Glomerular visceral epithelial cell (primary cell): ENCODE measurements around the gene CNPY3.
"Not testable (repeated sequence)": the region's sequence is repeated elsewhere in the genome, so short reads cannot be mapped to it uniquely, and the experiment has no call there.

Experiments
- DNase-seq: peaks from one replicate; pipeline ENCODE4 v3.0.0-alpha.2; 2016; ENCODE audit errors: extremely low spot score

CNPY3 gene

DNA sequence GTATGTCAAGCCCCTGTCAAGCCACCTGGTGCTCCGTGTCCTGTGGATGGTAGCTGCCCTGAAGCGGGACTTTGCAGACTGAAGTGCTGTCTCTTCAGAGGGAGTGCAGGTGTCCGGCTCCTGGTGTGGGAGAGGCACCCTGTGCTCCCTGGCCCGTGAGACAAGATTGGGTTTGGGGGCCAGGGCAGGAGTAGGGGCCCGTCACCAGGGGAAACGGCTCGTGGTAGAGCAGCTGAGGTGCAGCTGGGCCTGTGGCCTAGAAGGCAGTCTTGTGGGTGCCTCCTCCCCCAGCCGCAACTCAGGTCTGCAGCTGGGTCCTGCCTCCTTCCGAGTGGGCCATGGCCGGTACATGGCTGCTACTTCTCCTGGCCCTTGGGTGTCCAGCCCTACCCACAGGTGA, 13.5 kb upstream of the CNPY3 start, which contains the start of gene PTCRA:
Gene PTCRA, plus strand, starts transcription at position 322 of the 400 bp plus-strand sequence. Its CDS starts 17 bp downstream, at position 339.
- no peak for DNase-seq

DNA sequence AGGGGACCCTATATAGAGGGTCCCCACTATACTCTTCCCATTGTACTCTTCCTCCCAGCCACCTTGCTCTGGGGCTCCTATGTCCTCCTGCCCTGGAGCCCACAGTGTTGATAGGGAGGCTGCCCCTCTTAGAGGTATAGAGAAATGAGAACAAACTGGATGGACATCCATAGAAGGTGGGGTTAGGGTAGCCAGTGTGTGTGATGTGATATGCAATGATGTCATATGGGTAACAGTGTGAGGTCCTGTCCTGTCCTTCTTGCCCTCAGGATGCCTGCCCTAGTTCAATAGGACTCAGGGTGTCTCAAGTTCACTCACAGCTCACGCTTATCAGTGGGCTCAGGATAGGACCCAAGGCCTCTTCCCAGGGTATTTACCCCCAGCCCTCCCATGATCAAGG, 13.0 kb upstream of the CNPY3 start:
- DNase-seq = no peak

DNA sequence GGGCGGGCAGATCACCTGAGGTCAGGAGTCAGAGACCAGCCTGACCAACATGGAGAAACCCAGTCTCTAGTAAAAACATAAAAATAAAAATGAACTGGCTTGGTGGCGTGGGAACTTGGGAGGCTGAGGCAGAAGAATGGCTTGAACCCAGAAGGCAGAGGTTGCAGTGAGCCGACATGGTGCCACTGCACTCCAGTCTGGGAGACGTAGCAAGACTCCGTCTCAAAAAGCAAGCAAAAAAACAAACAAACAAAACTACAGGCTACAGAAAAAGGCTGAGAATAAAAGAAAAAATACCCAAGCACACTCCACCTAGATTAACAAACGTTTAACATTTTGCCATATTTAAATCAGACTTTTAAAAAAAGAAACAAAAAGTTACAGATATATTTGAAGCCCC, 7.5 kb upstream of the CNPY3 start:
- no peak for DNase-seq

DNA sequence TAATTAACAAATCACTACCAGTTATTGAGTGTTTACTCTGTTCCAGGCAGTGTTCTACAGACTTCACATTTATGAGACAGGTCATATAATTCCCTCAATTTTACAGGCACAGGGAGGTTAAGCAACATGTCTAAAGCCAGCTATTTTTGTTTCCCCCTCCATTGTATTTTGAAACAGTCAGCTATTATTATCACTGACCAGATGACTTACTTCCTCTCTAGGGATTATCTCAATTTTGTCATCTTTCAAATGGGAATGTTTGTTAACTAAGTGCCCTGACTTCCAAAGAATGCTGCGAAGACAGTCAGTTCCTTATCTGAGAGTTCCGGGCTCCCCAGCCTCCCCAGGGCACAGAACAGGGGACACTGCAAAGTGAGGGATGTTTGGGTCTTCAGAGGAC, 5.6 kb upstream of the CNPY3 start:
- DNase-seq = no peak

DNA sequence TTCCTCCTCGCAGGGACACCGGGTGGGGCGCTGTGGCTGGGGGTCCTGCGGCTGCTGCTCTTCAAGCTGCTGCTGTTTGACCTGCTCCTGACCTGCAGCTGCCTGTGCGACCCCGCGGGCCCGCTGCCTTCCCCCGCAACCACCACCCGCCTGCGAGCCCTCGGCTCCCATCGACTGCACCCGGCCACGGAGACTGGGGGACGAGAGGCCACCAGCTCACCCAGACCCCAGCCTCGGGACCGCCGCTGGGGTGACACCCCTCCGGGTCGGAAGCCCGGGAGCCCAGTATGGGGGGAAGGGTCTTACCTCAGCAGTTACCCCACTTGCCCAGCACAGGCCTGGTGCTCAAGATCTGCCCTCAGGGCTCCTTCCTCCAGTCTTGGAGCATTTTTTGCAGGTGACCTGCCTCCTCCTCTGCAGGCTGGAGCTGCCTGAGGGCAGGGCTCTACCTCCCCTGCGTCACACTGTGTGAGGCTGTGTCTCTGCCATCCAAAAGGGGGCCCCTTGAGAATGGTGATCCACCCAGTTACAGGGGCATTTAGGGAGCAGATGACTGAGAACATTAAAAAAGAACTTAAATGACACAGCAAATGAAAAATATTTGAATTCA, 3.9 kb upstream of the CNPY3 start:
- DNase-seq = no peak

DNA sequence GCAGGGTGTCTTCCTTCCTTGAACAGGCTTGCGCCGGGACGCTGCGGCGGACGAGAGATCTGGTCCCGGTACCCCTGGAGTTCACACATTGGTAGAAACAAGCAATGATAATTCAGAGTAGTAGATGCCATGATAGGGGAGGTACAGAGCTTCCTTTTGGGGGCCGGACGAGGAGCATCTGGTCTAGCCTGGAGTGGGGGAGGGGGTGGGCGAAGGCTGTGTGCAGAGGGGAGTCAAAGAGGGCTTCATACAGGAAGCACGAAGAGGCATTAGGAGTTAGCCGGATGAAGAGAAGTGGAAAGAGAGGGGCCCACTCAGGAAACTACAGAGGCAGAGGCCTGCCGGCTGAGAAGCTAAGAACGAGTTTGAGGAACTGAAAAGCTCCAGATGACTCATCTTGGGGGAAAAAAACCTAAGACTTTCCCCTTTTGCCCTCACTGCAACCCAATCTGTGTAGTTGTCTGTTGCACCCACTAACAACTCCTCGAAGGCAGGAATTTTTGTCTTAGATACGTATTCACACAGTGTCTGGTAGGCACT, 611 bp downstream of the CNPY3 start:
- peak; percentile 69 for DNase-seq

DNA sequence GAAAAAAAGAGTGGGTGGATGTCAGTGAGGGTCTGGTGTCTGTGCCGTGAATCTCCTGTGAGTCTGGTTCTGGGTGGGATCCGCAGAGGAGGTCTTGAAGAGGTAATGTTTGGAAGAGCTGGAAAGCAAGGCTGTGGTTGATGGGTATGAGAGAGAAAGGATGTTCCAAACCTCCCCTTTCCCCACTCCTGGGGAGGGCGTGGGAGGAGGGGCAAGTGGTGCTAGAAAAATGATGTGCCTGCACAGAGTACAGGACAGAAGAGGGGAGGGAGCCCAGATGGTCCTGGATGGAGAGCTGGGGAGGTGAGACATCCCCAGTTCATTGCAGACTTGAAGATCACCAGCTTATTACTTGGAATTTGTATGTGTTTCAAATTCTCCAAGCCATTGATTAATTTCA, 3.1 kb downstream of the CNPY3 start:
- DNase-seq = no peak

DNA sequence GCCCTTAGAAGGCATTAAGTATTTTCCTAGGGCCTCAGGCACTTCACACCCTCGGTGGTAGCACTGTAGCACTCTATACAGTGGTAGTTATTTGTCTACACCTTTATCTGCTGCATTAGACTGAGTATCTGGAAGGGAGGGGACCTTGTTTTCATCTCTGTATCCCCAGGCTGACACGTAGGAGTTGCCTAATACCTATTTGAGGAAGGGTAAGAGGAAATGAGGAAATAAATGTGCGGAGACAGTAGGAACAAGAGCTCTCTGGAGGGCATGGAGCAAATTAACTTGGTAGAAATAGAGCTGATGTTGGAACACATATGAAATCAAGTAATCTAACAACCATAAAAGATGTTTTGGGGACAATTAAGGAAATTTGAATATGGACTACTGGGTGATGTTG, 3.9 kb downstream of the CNPY3 start:
- no peak for DNase-seq

DNA sequence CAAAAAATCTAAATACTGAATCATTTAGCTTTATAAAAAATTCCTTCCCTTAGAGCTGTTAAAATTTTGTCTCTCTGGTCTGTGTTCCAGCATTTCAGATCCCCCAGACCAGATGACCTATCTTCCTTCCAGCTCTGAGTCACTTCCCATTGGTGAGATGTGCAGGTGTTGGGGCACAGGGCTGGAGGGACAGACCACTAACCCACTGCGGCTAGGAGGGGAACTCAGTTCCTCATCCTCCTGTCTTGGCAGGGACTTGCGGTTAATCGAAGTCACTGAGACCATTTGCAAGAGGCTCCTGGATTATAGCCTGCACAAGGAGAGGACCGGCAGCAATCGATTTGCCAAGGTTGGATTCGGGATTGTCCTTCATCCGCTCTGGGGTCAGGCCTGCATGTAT, 6.0 kb downstream of the CNPY3 start:
- no peak for DNase-seq

DNA sequence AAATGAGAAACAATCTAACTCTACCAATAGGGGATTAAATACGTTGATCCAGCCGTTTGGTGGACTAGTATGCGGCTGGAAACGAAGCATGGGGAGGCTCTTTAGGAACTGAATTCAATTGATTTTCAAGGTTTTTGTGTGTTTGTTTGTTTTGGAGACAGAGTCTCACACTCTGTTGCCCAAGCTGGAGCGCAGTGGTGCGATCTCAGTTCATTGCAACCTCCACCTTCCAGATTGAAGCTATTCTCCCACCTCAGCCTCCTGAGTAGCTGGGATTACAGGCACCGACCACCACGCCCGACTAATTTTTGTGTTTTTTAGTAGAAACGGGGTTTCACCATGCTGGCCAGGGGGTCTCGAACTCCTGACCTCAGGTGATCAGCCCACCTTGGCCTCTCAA, 7.1 kb downstream of the CNPY3 start:
- no peak for DNase-seq

DNA sequence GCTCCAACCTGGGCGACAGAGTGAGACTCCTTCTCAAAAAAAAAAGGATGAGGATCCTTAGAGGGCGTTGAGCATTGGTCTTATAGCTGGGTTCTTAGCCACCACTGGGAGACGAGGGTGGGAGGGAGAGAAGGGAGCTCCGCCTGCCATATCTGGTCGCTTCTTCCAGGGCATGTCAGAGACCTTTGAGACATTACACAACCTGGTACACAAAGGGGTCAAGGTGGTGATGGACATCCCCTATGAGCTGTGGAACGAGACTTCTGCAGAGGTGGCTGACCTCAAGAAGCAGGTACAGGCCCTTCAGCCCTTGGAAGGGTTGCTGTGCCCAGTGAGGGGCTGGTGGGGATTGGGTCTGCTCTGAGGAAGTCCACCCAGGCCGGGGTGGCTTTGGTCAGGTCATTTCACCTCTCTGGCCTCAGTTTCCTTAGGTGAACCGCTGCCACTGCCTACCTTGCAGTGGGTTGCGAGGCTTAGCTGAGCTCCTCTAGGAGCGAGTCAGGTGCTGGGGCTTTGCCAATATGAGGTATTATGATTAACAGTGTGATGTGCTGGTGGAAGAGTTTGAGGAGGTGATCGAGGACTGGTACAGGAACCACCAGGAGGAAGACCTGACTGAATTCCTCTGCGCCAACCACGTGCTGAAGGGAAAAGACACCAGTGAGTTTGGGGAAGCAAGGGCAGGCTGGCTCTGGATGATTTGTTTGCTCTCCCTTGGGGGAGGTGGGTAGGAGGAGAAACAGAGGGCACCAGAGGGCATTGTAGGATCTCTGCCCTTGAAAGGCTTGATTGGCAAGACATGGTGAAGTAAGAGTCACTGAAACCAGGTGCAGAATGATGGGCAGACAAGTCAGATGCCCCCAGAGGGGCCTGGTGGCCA, 8.5 kb downstream of the CNPY3 start:
- peak; percentile 30 for DNase-seq

DNA sequence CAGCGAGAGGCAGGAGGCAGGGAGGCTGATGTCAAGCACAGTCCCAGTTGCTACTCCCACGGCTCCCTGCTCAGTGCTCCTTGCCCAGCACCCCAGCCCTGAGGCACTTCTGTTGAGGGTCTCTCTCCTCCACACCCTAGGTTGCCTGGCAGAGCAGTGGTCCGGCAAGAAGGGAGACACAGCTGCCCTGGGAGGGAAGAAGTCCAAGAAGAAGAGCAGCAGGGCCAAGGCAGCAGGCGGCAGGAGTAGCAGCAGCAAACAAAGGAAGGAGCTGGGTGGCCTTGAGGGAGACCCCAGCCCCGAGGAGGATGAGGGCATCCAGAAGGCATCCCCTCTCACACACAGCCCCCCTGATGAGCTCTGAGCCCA, 9.1 kb downstream of the CNPY3 start:
- DNase-seq = no peak

DNA sequence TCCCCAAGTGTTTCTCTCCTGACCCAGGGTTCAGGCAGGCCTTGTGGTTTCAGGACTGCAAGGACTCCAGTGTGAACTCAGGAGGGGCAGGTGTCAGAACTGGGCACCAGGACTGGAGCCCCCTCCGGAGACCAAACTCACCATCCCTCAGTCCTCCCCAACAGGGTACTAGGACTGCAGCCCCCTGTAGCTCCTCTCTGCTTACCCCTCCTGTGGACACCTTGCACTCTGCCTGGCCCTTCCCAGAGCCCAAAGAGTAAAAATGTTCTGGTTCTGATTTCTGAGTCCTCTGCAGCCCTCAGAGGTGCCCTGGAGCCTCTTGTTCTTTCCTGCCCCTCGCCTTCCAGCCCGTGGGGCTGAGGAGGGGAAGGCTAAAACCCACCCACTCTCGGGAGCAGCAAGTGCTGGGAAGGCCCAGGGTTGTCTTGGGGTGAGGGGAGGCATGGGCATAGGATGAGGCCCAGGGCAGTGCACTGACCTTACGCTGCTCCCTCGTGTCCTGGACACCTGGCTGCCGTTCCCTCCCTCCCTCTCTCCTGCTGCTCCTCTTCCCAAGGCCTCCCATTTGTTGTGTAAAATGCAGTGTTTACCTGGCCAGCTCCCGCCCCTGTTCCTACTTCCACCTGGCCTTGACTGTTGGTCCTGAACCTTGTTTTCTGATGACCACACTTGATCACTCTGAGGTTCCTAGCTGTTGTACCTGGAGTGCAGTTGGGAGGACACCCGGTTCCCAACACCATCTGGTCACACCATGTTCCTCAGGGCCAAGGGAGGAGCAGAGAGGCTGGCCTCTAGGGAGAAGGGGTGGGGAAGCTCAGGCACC, 9.9 kb downstream of the CNPY3 start:
- no peak for DNase-seq

DNA sequence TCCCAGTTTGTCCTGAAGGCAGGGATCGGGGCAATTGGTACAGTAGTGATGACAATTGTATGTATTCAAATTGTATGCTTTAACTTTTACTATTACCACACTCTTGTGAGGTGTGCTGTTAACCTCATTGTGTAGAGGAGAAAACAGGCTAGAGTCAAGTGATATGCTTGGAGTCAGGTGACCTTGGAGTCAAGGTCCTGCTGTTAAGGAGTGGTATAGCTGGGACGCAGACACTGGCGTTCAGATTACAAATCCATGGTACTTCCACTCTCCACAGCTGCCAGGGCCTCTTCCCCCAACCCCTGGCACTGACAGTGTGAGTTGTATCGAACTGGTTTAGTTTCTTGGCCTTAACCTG, 10.5 kb downstream of the CNPY3 start:
- DNase-seq = no peak

DNA sequence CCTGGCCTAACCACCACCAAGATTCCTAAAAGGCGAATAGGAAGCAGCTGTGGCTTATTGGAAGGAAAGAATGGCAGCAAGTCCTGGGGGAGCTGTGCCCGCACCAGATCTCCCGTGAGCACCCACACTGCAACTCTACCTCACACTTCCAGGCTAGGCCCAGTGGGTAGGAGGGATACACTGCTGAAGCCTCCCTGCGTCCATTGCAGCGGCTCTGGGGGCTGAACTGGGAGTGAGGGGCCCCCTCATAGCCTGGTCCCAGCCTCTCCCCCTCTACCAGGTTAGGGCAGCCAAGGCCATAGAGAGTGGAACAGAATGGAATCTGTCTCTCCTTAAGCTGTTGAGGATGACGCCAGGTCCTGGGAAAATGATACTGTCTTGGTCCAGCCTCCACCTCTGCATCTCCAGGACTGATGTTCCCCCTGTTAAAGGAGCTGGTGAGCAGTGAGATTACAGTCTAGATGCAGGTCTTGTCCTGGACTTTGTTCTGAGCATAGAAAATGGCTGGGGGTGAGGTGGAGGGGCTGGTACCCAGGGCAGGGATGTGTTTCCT, 11.3 kb downstream of the CNPY3 start:
- DNase-seq = no peak

DNA sequence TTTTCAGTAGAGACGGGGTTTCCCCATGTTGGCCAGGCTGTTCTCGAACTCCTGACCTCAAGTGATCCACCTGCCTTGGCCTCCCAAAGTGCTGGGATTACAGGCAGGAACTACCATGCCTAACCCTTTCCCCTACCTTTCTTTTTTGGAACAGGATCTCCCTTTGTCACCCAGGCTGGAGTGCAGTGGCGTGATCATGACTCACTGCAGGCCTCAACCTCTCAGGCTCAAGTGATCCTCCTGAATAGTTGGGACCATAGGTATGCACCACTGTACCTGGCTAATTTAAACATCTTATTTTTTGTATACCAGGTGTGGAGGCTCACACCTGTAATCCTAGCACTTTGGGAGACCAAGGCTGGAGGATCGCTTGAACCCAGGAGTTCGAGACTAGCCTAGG, 12.1 kb downstream of the CNPY3 start:
- not testable (repeated sequence) for DNase-seq

DNA sequence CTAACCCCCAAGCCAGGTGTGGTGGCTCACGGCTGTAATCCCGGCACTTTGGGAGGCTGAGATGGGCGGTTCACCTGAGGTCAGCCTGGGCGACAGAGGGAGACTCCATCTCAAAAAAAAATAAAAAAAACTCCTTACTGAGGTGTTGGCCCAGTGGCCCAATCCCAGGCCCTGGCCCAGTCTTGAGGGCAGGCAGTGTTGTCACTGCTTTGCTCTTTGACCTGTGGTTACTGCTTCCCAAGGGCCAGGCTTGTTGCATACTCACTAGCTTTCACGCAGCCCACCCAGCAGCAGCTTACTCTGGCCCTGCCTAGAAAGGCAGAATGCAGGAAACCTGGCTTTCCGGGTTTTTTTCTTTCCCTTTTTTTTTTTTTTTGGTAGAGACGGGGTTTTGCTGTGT, 13.2 kb downstream of the CNPY3 start:
- no peak for DNase-seq

DNA sequence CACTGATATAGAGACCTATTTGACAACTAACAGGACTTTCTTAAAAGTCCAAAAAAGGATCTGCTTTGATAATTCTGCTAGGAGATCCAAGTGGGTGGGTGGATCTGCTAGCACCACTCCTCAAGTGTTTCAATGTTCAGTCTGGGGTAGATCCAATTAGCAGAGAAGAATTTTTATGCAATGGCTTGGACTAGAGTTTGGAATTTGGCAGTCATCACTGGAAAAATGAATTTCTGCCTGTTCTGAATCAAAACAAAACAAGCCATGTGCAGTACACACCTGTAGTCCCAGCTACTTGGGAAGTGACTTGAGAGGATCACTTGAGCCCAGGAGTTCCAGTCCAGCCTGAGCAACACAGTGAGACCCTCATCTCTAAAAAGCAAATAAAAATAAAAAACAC, 18.7 kb downstream of the CNPY3 start:
- DNase-seq = no peak

DNA sequence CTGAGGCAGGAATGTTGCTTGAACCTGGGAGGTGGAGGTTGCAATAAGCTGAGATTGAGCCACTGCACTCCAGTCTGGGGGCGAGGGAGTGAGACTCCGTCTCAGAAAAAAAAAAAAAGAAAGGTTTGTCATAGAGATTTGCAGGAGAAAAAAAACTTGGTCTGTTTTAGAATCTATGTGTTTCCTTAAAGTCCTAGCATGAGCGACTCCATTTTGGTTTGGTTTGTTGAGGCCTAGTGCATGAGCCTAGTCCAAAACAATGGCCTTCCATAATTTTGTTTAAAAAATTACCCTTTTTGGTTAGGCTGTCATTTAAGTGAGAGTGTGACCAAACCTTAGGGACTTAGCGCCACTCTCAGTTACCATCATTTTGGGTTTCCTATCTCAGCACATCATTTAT, 23.1 kb downstream of the CNPY3 start:
- no peak for DNase-seq

DNA sequence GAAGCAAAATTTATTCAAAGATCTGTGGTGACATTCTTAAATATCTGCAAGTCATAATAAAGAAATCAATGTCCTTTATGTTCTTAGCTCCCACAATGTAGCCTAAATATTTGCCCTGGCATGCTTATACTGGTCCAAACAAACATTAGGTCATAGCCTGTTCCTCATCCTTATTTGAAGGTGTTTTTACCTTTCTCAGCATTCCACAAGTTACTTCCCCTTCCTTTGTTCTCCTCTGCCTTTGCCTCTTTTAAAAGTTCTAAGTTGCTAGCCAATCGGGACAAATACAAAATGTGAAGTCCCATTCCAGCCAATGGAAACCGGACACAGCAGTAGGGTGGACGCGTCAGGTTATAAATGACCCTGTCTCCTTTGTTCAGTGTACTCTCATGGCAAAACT, 25.1 kb downstream of the CNPY3 start:
- DNase-seq = not testable (repeated sequence)

DNA sequence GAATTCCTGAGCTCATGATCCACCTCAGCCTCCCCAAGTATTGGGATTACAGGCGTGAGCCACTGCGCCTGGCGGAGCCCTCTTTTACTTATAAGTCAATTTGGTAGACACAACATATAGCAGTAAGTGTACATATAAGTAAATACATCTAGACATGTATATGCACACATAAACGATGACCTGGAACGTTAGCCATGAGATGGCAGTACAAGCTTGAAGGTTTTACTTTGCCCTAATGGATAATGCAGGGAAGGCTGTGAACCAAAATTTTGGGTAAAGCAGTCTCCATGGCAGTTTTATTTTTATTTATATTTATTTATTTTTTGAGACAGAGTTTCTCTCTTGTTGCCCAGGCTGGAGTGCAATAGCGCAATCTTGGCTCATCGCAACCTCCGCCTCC, 28.8 kb downstream of the CNPY3 start:
- no peak for DNase-seq

DNA sequence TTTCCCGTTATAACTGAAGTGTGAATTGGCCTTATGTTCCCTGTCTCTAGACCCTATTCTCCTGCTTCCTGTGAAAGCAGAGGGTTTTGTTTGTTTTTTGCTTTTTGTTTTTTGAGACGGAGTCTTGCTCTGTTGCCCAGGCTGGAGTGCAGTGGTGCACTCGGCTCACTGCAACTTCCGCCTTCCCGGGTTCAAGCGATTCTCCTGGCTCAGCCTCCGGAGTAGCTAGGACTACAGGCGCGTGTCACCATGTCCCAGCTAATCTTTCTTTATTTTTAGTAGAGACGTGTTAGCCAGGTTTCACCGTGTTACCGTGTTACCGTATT, 30.6 kb downstream of the CNPY3 start:
- DNase-seq = no peak
